ENCODE results near the gene AFG3L2. TPM values are rescaled to one million over a fixed set of nuclear protein-coding genes. Genes with fewer than 3 reads are reported as not detected.

The AFG3L2 gene
- total and polyA plus RNA-seq, 10 of the 15 experiments (the other 5 are each of a cell fraction or from before 2014, with no cell fraction given) = 21.0 to 72.7 (median 57.7) TPM

- DNase-seq (ENCODE audit: low read depth, low spot score) (no peak), FAIRE-seq (no peak), ATAC-seq (no peak)
- Histone ChIP-seq H3K4me3 (no peak overlapping the region), H3K27ac (ENCODE audit: control insufficient read depth, insufficient read depth) (no peak overlapping the region), H3K27me3 (replicated peaks in 1 of 2; ENCODE audit: control insufficient read depth in 2 of 2, insufficient read depth in 2 of 2, low read length in 1 of 2) (peaks cover 0 to 3% of the 10 kb centered on the region in 2 experiments; a peak in 2 of 4 replicates), H2AFZ (ENCODE audit: control insufficient read depth, low read depth, low read length) (no peak overlapping the region), H3K9ac (ENCODE audit: control insufficient read depth, insufficient read depth, low read length) (no peak overlapping the region), H3K36me3 (ENCODE audit: control insufficient read depth in 2 of 2, insufficient read depth in 2 of 2, low read length in 1 of 2) (no peaks in the 10 kb centered on the region), H4K20me1 (ENCODE audit: control insufficient read depth, insufficient read depth) (no peaks in the 10 kb centered on the region; the same call in 1 of the 2 replicates), H3K9me3 (replicated peaks; ENCODE audit: control insufficient read depth, insufficient read depth, low read length) (no peaks in the 10 kb centered on the region), H3K4me1 (ENCODE audit: control insufficient read depth, insufficient read depth, low read length) (no peaks in the 10 kb centered on the region), H3K79me2 (ENCODE audit: control insufficient read depth, insufficient read depth, low read length) (no peaks in the 10 kb centered on the region), H3K4me2 (ENCODE audit: control insufficient read depth, insufficient read depth) (no peak overlapping the region)
- CTCF ChIA-PET = interaction anchor here (0.5 to 4.5 kb wide), 4 partner anchors 10 to 652 kb away, joined by 3 to 19 read pairs (median 5); no protein-coding TSS in a partner anchor
- BruUV-seq (replicated peaks) = no TSS peak
- in situ Hi-C loops (cut with MboI) (no loop called here), intact Hi-C loops (cut with micrococcal nuclease; ENCODE audit: unreplicated experiment) (no loop called here)
- SMC1A ChIA-PET (ENCODE audit: uncharacterized antibody, unreplicated experiment) = interaction anchor here (0.7 kb wide), 1 partner anchor 345 kb away, joined by 3 read pairs; no protein-coding TSS in a partner anchor
- TF ChIP-seq SMC3 (IDR thresholded peaks at IDR 0.05; ENCODE audit: borderline replicate concordance, low read length) = no peak
- TF ChIP-seq BCLAF1 (IDR thresholded peaks at IDR 0.05) = no peak
- no peak for TF ChIP-seq ESRRA (IDR thresholded peaks at IDR 0.05; ENCODE audit: low read length)
- no peak for TF ChIP-seq MEF2B (IDR thresholded peaks at IDR 0.05; ENCODE audit: partially characterized antibody, poor library complexity, severe bottlenecking)
- no peak for TF ChIP-seq MLLT1 (IDR thresholded peaks at IDR 0.05)
- no peak for TF ChIP-seq SKIL (IDR thresholded peaks at IDR 0.05; ENCODE audit: low read depth, poor library complexity, severe bottlenecking)
- no peak for TF ChIP-seq GABPA (IDR thresholded peaks at IDR 0.05; ENCODE audit: low read depth)
- WGBS (ENCODE audit: insufficient coverage, insufficient replicate concordance, low lambda C conversion rate, missing lambda C conversion rate) = 19% methylated on average over 9 of the region's 9 CpGs
- RAD21 ChIA-PET (ENCODE audit: unreplicated experiment) = no interaction called here
- POLR2A ChIA-PET = no interaction called here
These were observed 94.5 kb downstream of the AFG3L2 start for GRCh38 chr18:12282442-12283039.

Data from GM12878 (cell line).